Activated T-cell treated with anti-CD3 and anti-CD28 coated beads, Interleukin-2, amount 50 U/mL, for 1 hour (primary cell): Measurements from ENCODE around the gene RAI1.

Experiments
- DNase-seq: peaks from one replicate; pipeline ENCODE4 v3.0.0-alpha.2; 2020

RAI1 gene

GRCh38 chr17:17849845-17850373 lies 168.7 kb downstream of the RAI1 start:
- DNase-seq = peak; percentile 57

GRCh38 chr17:17851103-17852002 lies 170.1 kb downstream of the RAI1 start:
- no peak for DNase-seq

- DNase-seq = no peak
Measured at GRCh38 chr17:17852930-17853329, 171.7 kb downstream of the RAI1 start.

GRCh38 chr17:17853811-17854447 lies 172.7 kb downstream of the RAI1 start:
- no peak for DNase-seq

GRCh38 chr17:17855976-17856375 lies 174.7 kb downstream of the RAI1 start:
- DNase-seq = no peak

GRCh38 chr17:17856386-17856785 lies 175.1 kb downstream of the RAI1 start:
- DNase-seq = no peak

- DNase-seq = no peak
Measured at GRCh38 chr17:17857496-17857895, 176.2 kb downstream of the RAI1 start.

- DNase-seq = peak; percentile 78
Measured at GRCh38 chr17:17859909-17860765, 178.9 kb downstream of the RAI1 start.

GRCh38 chr17:17860766-17861107 lies 179.5 kb downstream of the RAI1 start:
- no peak for DNase-seq
